ENCODE data around the gene NQO2. TPM values are rescaled to one million over a fixed set of nuclear protein-coding genes. Genes with fewer than 3 reads are reported as not detected.

Gene NQO2
- total and polyA plus RNA-seq, 2 experiments from 2014 or later = 23.4 to 38.5 TPM

DNA sequence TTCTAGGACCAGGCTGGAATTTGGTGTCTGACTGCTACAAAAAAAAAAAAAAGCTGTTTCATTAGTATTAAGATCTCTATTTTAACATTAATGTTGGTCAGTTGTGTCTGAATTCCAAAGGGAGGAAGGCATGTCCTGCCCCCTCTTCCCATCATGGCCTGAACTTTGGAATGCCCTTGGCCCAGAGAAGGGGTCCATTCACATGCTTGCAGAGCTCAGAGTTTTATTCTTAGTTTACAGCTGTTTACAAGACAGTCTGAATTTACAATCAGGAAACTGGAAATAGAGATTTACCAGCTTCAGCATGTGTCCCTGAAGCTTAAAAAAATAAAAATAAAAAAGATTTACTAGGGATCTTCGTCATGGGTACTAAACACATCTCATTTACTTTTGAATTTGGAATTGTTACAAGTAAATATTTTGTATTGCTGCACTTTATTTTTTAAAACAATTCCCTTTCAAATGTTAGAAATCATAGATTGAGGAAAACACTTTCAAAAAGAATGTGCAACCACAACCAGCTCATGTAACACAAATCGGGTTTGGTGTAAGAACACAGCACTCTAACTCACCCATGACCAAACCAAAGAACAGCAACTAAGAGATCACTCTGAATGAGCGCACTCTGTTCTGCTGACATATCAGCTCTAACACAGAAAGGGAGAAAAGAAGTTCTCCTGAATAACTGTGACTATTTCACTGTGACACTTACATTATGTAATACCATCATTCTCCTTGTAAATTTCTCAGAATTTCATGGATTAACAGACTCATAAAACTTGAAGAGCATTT is 21.7 kb upstream of the NQO2 start:
- DNase-seq (ENCODE audit: low spot score) = no peak
- Histone ChIP-seq H3K4me3 (no peak overlapping the region), H2AFZ (no peak overlapping the region), H3K4me1 (ENCODE audit: insufficient read depth) (peaks cover 29% of the 10 kb centered on the region), H4K20me1 (ENCODE audit: insufficient read depth, poor library complexity, severe bottlenecking) (no peaks in the 10 kb centered on the region), H3K36me3 (replicated peaks; ENCODE audit: insufficient read depth, low read depth) (no peaks in the 10 kb centered on the region), H3K27me3 (no peaks in the 10 kb centered on the region), H3K9me3 (ENCODE audit: low read depth) (no peaks in the 10 kb centered on the region), H3K9me2 (replicated peaks; ENCODE audit: insufficient read depth) (no peaks in the 10 kb centered on the region), H3K27ac (peak overlapping the region; percentile 13), H3K4me2 (no peak overlapping the region), H3K79me2 (peaks cover under 1% of the 10 kb centered on the region)
- TF ChIP-seq EZH2 (IDR thresholded peaks at IDR 0.05; ENCODE audit: borderline replicate concordance) (no peak), EZH2phosphoT487 (IDR thresholded peaks at IDR 0.05; ENCODE audit: low read depth, severe bottlenecking, unreplicated experiment) (no peak)
- TF ChIP-seq, protein P1, sequence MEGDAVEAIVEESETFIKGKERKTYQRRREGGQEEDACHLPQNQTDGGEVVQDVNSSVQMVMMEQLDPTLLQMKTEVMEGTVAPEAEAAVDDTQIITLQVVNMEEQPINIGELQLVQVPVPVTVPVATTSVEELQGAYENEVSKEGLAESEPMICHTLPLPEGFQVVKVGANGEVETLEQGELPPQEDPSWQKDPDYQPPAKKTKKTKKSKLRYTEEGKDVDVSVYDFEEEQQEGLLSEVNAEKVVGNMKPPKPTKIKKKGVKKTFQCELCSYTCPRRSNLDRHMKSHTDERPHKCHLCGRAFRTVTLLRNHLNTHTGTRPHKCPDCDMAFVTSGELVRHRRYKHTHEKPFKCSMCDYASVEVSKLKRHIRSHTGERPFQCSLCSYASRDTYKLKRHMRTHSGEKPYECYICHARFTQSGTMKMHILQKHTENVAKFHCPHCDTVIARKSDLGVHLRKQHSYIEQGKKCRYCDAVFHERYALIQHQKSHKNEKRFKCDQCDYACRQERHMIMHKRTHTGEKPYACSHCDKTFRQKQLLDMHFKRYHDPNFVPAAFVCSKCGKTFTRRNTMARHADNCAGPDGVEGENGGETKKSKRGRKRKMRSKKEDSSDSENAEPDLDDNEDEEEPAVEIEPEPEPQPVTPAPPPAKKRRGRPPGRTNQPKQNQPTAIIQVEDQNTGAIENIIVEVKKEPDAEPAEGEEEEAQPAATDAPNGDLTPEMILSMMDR (IDR thresholded peaks at IDR 0.05; ENCODE audit: poor library complexity) = no peak
- 72% methylated on average over 3 of the region's 3 CpGs for WGBS (ENCODE audit: low lambda C conversion rate, missing lambda C conversion rate)

DNA sequence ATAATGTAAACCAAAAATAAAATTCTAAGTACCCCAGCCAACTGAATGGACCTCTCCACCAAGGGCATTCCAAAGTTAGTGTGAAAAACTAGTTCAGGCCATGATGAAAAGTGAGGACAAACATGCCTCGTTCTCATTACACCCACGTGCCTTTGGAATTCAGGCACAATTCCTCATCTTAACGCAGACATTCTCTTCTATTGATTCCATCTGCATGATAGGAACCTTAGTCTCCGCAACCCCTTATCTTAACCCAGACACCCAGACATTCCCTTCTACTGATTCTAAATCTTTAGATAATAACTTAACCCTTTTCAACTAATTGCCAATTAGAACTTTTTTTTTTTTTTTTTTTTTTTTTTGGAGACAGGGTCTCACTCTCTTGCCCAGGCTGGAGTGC is 20.8 kb upstream of the NQO2 start:
- Histone ChIP-seq H3K4me3 (no peak overlapping the region), H3K9me2 (replicated peaks; ENCODE audit: insufficient read depth) (no peaks in the 10 kb centered on the region), H3K27me3 (no peaks in the 10 kb centered on the region), H3K27ac (no peak overlapping the region), H2AFZ (no peak overlapping the region), H4K20me1 (ENCODE audit: insufficient read depth, poor library complexity, severe bottlenecking) (no peaks in the 10 kb centered on the region), H3K79me2 (no peaks in the 10 kb centered on the region), H3K9me3 (ENCODE audit: low read depth) (no peaks in the 10 kb centered on the region), H3K4me1 (ENCODE audit: insufficient read depth) (peaks cover 32% of the 10 kb centered on the region), H3K36me3 (replicated peaks; ENCODE audit: insufficient read depth, low read depth) (no peaks in the 10 kb centered on the region), H3K4me2 (no peak overlapping the region)
- no peak for TF ChIP-seq EZH2phosphoT487 (IDR thresholded peaks at IDR 0.05; ENCODE audit: low read depth, severe bottlenecking, unreplicated experiment)
- WGBS (ENCODE audit: low lambda C conversion rate, missing lambda C conversion rate) = 61% methylated on average over 4 of the region's 4 CpGs
- DNase-seq (ENCODE audit: low spot score) = no peak

DNA sequence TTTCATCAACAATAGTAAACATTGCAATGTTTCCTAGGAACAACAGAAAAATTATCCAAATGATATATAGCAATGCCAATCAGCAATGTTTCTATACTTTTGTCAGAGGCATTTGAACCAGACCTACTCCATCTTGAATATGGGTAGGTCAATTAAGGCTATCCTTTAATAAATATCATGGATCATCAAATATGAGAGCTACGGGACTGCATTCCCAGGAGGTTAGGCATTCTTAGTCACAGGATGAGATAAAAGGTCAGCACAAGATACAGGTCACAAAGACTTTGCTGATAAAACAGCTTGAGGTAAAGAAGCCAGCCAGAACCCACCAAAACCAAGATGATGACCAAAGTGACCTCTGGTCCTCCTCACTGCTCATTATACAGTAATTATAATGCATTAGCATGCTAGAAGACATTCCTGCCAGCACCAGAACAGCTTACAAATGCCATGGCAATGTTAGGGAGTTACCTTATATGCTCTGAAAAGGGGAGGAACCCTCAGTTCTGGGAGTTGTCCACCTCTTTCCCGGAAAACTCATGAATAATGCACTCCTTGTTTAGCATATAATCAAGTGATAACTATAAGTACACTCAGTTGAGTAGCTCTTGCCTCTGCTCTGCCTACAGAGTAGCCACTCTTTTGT is 19.8 kb upstream of the NQO2 start:
- 58% methylated on average over 2 of the region's 2 CpGs for WGBS (ENCODE audit: low lambda C conversion rate, missing lambda C conversion rate)
- no peaks in the 10 kb centered on the region for H3K9me2 ChIP-seq (replicated peaks; ENCODE audit: insufficient read depth)
- no peak for DNase-seq (ENCODE audit: low spot score)

More for the DNA sequence above, 19.8 kb upstream of the NQO2 start:
- Histone ChIP-seq H3K9me3 (ENCODE audit: low read depth) (no peaks in the 10 kb centered on the region), H3K36me3 (replicated peaks; ENCODE audit: insufficient read depth, low read depth) (no peaks in the 10 kb centered on the region), H3K4me3 (no peak overlapping the region), H3K27me3 (no peaks in the 10 kb centered on the region), H3K4me2 (no peak overlapping the region), H4K20me1 (ENCODE audit: insufficient read depth, poor library complexity, severe bottlenecking) (no peaks in the 10 kb centered on the region), H3K79me2 (no peaks in the 10 kb centered on the region), H3K27ac (peak overlapping the region; percentile 44), H2AFZ (no peak overlapping the region), H3K4me1 (ENCODE audit: insufficient read depth) (peaks cover 32% of the 10 kb centered on the region)
- TF ChIP-seq, protein P1 (IDR thresholded peaks at IDR 0.05; ENCODE audit: poor library complexity) = no peak
- TF ChIP-seq EZH2 (IDR thresholded peaks at IDR 0.05; ENCODE audit: borderline replicate concordance) (no peak), EZH2phosphoT487 (IDR thresholded peaks at IDR 0.05; ENCODE audit: low read depth, severe bottlenecking, unreplicated experiment) (no peak)

All from hepatocyte (in vitro differentiated cells).